HG02884 (cell line): ENCODE data around the gene INAVA.

Source experiments
- ATAC-seq: cut with Tn5 transposase; IDR thresholded peaks from one replicate; pipeline ENCODE4 v1.9.1; 2021; ENCODE audit warnings: mild to moderate bottlenecking, moderate library complexity; ENCODE audit not compliant: unreplicated experiment

The INAVA gene

GRCh38 chr1:200894712-200895442 lies at the start of gene INAVA:
Gene INAVA, plus strand, starts transcription at chr1:200894900. Its CDS starts 3,501 bp downstream, at chr1:200898401.
- ATAC-seq: no peak

- no peak for ATAC-seq
Observed at GRCh38 chr1:200845360-200845759, 49.3 kb upstream of the INAVA start.

GRCh38 chr1:200846398-200846797 lies 48.3 kb upstream of the INAVA start:
- ATAC-seq: no peak

GRCh38 chr1:200849430-200849829 lies 45.3 kb upstream of the INAVA start:
- no peak for ATAC-seq

GRCh38 chr1:200850554-200850953 lies 44.1 kb upstream of the INAVA start:
- no peak for ATAC-seq

- ATAC-seq: no peak
Observed at GRCh38 chr1:200856716-200857357, 37.9 kb upstream of the INAVA start.

GRCh38 chr1:200857804-200858203 lies 36.9 kb upstream of the INAVA start:
- no peak for ATAC-seq

GRCh38 chr1:200861937-200862647 lies 32.6 kb upstream of the INAVA start:
- no peak for ATAC-seq

GRCh38 chr1:200862713-200863415 lies 31.8 kb upstream of the INAVA start:
- ATAC-seq: no peak

GRCh38 chr1:200866116-200866515 lies 28.6 kb upstream of the INAVA start:
- no peak for ATAC-seq

- ATAC-seq: peak; percentile 75
Observed at GRCh38 chr1:200866521-200866920, 28.2 kb upstream of the INAVA start.

- no peak for ATAC-seq
Observed at GRCh38 chr1:200867018-200867811, 27.5 kb upstream of the INAVA start.

- no peak for ATAC-seq
Observed at GRCh38 chr1:200869376-200869752, 25.3 kb upstream of the INAVA start.

- peak; percentile 67 for ATAC-seq
Observed at GRCh38 chr1:200869753-200870391, 24.8 kb upstream of the INAVA start.

- ATAC-seq: no peak
Observed at GRCh38 chr1:200872446-200873115, 22.1 kb upstream of the INAVA start, which contains the start of gene GPR25. Gene GPR25, plus strand, starts transcription at chr1:200872981. Its CDS starts 57 bp downstream, at chr1:200873038.

GRCh38 chr1:200873116-200873670 lies 21.5 kb upstream of the INAVA start:
- ATAC-seq: no peak

GRCh38 chr1:200873671-200874397 lies 20.9 kb upstream of the INAVA start:
- ATAC-seq: no peak

- no peak for ATAC-seq
Observed at GRCh38 chr1:200874694-200875093, 20.0 kb upstream of the INAVA start.
